ENCODE data around the gene CSTPP1. TPM values are rescaled to one million over a fixed set of nuclear protein-coding genes. Genes with fewer than 3 reads are reported as not detected.
"Not testable (repeated sequence)": the region's sequence is repeated elsewhere in the genome, so short reads cannot be mapped to it uniquely, and the experiment has no call there.

CSTPP1 gene
- total RNA-seq, 1 donor from 2014 or later = 36.9 TPM

GRCh38 chr11:47070769-47071168 is 134.2 kb downstream of the CSTPP1 start:
- no peak for TF ChIP-seq CTCF (IDR thresholded peaks at IDR 0.05)
- Mint-ChIP-seq H3K27ac (ENCODE audit: unreplicated experiment) (no peak overlapping the region), H3K9me3 (ENCODE audit: unreplicated experiment) (no peaks in the 10 kb centered on the region), H3K4me3 (ENCODE audit: unreplicated experiment) (no peak overlapping the region), H3K4me1 (ENCODE audit: unreplicated experiment) (peaks cover 7% of the 10 kb centered on the region), H3K27me3 (ENCODE audit: unreplicated experiment) (no peaks in the 10 kb centered on the region), H3K36me3 (ENCODE audit: unreplicated experiment) (no peaks in the 10 kb centered on the region)
- DNase-seq (ENCODE audit: extremely low spot score, unreplicated experiment) = no peak

- DNase-seq (ENCODE audit: extremely low spot score, unreplicated experiment) = no peak
- no peaks in the 10 kb centered on the region for H3K36me3 Mint-ChIP-seq (ENCODE audit: unreplicated experiment)
- no peak overlapping the region for H3K27ac Mint-ChIP-seq (ENCODE audit: unreplicated experiment)
- H3K27me3 Mint-ChIP-seq (ENCODE audit: unreplicated experiment) = no peaks in the 10 kb centered on the region
- no peak for TF ChIP-seq CTCF (IDR thresholded peaks at IDR 0.05)
- peaks cover 7% of the 10 kb centered on the region for H3K4me1 Mint-ChIP-seq (ENCODE audit: unreplicated experiment)
- H3K9me3 Mint-ChIP-seq (ENCODE audit: unreplicated experiment) = no peaks in the 10 kb centered on the region
- no peak overlapping the region for H3K4me3 Mint-ChIP-seq (ENCODE audit: unreplicated experiment)
Measured at GRCh38 chr11:47071341-47071740, 134.8 kb downstream of the CSTPP1 start.

- Mint-ChIP-seq H3K27ac (ENCODE audit: unreplicated experiment) (no peak overlapping the region), H3K27me3 (ENCODE audit: unreplicated experiment) (no peaks in the 10 kb centered on the region), H3K4me1 (ENCODE audit: unreplicated experiment) (peaks cover 7% of the 10 kb centered on the region), H3K9me3 (ENCODE audit: unreplicated experiment) (no peaks in the 10 kb centered on the region), H3K4me3 (ENCODE audit: unreplicated experiment) (no peak overlapping the region), H3K36me3 (ENCODE audit: unreplicated experiment) (no peaks in the 10 kb centered on the region)
- TF ChIP-seq CTCF (IDR thresholded peaks at IDR 0.05) = no peak
- no peak for DNase-seq (ENCODE audit: extremely low spot score, unreplicated experiment)
Measured at GRCh38 chr11:47071791-47072261, 135.3 kb downstream of the CSTPP1 start.

- no peak for TF ChIP-seq CTCF (IDR thresholded peaks at IDR 0.05)
- H3K4me1 Mint-ChIP-seq (ENCODE audit: unreplicated experiment) = peaks cover 2% of the 10 kb centered on the region
- H3K27ac Mint-ChIP-seq (ENCODE audit: unreplicated experiment) = no peak overlapping the region
- no peak overlapping the region for H3K4me3 Mint-ChIP-seq (ENCODE audit: unreplicated experiment)
- H3K36me3 Mint-ChIP-seq (ENCODE audit: unreplicated experiment) = no peaks in the 10 kb centered on the region
- H3K27me3 Mint-ChIP-seq (ENCODE audit: unreplicated experiment) = no peaks in the 10 kb centered on the region
- no peak for DNase-seq (ENCODE audit: extremely low spot score, unreplicated experiment)
- H3K9me3 Mint-ChIP-seq (ENCODE audit: unreplicated experiment) = no peaks in the 10 kb centered on the region
Measured at GRCh38 chr11:47078751-47079521, 142.4 kb downstream of the CSTPP1 start.

- not testable (repeated sequence) for H3K36me3 Mint-ChIP-seq (ENCODE audit: unreplicated experiment); H3K4me3 Mint-ChIP-seq (ENCODE audit: unreplicated experiment); H3K4me1 Mint-ChIP-seq (ENCODE audit: unreplicated experiment); H3K9me3 Mint-ChIP-seq (ENCODE audit: unreplicated experiment); DNase-seq (ENCODE audit: extremely low spot score, unreplicated experiment); H3K27ac Mint-ChIP-seq (ENCODE audit: unreplicated experiment); H3K27me3 Mint-ChIP-seq (ENCODE audit: unreplicated experiment)
Measured at GRCh38 chr11:47080775-47081174, 144.2 kb downstream of the CSTPP1 start.
